ENCODE measurements around the gene COPG2. TPM values are rescaled to one million over a fixed set of nuclear protein-coding genes. Genes with fewer than 3 reads are reported as not detected.

The COPG2 gene
- total RNA-seq, 1 donor from 2014 or later = 36.8 TPM

DNA sequence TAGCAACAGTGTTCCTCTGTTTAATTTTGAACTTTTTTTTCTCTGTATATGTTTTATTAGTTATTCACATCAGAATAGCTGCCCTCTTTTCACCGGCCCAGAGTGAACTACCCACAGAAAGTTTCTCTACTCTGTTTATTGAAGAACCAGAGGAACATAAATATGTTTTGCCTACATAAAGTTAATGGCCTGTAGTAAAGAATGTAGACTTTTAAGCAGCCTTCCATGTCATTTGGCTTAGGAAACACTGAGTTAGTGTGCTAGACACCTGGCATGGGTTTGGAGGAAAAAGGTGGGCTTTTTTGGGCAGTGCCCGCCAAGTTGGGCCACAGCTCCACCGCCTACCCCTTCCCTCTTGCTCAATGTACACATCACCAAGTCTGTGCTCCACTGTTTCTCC lies 185.5 kb downstream of the COPG2 start:
- no peak for TF ChIP-seq CTCF (IDR thresholded peaks at IDR 0.05; ENCODE audit: partially characterized antibody, unreplicated experiment)
- Mint-ChIP-seq H3K4me3 (ENCODE audit: unreplicated experiment) (no peak overlapping the region), H3K36me3 (ENCODE audit: unreplicated experiment) (no peaks in the 10 kb centered on the region), H3K9me3 (ENCODE audit: unreplicated experiment) (peaks cover 4% of the 10 kb centered on the region), H3K27me3 (ENCODE audit: unreplicated experiment) (no peaks in the 10 kb centered on the region), H3K4me1 (ENCODE audit: low read depth, unreplicated experiment) (peaks cover 4% of the 10 kb centered on the region), H3K27ac (ENCODE audit: unreplicated experiment) (no peak overlapping the region)
- DNase-seq = no peak

GRCh38 chr7:130481898-130482297 lies 186.7 kb downstream of the COPG2 start:
- H3K4me1 Mint-ChIP-seq (ENCODE audit: low read depth, unreplicated experiment) = peaks cover under 1% of the 10 kb centered on the region
- no peaks in the 10 kb centered on the region for H3K36me3 Mint-ChIP-seq (ENCODE audit: unreplicated experiment)
- no peak overlapping the region for H3K27ac Mint-ChIP-seq (ENCODE audit: unreplicated experiment)
- H3K4me3 Mint-ChIP-seq (ENCODE audit: unreplicated experiment) = no peak overlapping the region
- no peak for TF ChIP-seq CTCF (IDR thresholded peaks at IDR 0.05; ENCODE audit: partially characterized antibody, unreplicated experiment)
- peaks cover under 1% of the 10 kb centered on the region for H3K9me3 Mint-ChIP-seq (ENCODE audit: unreplicated experiment)
- H3K27me3 Mint-ChIP-seq (ENCODE audit: unreplicated experiment) = no peaks in the 10 kb centered on the region
- no peak for DNase-seq

DNA sequence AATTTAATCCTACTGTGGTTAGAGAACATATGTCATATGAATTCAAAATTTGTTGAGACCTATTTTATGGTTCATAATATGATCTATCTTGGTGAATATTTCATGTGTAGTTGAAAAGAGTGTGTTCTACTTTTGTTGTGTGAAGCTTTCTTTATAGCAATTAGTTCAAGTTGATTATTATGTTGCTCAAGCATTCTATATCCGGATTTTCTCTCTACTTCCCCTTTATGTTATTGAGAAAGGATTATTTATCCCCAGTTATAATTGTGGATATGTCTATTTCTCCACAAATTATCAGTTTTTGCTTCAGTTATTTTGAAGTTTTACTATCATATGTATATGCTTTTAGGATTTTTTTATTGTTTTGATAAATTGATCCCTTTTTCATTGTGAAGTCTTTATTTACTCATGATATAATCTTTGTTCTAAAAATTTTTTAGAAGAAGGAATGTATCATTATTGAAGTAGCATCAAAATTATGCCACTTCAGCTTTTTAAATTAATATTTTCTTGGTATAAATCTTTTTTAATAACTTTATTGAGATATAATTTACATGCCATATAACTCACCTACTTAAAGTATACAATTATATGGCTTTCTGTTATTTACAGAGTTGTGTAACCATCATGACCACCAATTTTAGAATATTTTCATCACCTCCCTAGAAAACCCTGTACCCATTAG lies 188.7 kb downstream of the COPG2 start:
- Mint-ChIP-seq H3K36me3 (ENCODE audit: unreplicated experiment) (no peaks in the 10 kb centered on the region), H3K4me3 (ENCODE audit: unreplicated experiment) (no peak overlapping the region), H3K27ac (ENCODE audit: unreplicated experiment) (no peak overlapping the region), H3K27me3 (ENCODE audit: unreplicated experiment) (no peaks in the 10 kb centered on the region), H3K4me1 (ENCODE audit: low read depth, unreplicated experiment) (peaks cover 9% of the 10 kb centered on the region), H3K9me3 (ENCODE audit: unreplicated experiment) (peaks cover 3% of the 10 kb centered on the region)
- DNase-seq = no peak
- no peak for TF ChIP-seq CTCF (IDR thresholded peaks at IDR 0.05; ENCODE audit: partially characterized antibody, unreplicated experiment)

DNA sequence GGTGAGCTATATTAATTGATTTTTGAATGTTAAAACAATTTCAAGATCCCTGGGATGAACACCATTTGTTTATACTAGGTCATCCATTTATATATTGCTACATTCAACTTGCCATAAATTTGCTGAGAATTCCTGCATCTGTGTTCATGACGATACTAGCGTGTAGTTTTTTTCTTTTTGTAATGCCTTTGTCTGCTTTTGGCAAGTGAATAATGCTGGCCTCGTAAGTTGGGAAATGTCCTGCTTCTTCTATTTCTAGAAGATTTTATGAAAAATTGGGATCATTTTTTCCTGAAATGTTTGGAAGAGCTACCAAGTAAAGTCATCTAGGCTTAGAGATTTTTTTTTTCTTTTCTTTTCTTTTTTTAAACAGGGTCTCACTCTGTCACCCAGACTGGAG lies 189.6 kb downstream of the COPG2 start:
- Mint-ChIP-seq H3K36me3 (ENCODE audit: unreplicated experiment) (no peaks in the 10 kb centered on the region), H3K27me3 (ENCODE audit: unreplicated experiment) (no peaks in the 10 kb centered on the region), H3K4me1 (ENCODE audit: low read depth, unreplicated experiment) (peaks cover 9% of the 10 kb centered on the region), H3K9me3 (ENCODE audit: unreplicated experiment) (peaks cover 3% of the 10 kb centered on the region), H3K27ac (ENCODE audit: unreplicated experiment) (no peak overlapping the region), H3K4me3 (ENCODE audit: unreplicated experiment) (no peak overlapping the region)
- no peak for TF ChIP-seq CTCF (IDR thresholded peaks at IDR 0.05; ENCODE audit: partially characterized antibody, unreplicated experiment)
- DNase-seq = no peak

DNA sequence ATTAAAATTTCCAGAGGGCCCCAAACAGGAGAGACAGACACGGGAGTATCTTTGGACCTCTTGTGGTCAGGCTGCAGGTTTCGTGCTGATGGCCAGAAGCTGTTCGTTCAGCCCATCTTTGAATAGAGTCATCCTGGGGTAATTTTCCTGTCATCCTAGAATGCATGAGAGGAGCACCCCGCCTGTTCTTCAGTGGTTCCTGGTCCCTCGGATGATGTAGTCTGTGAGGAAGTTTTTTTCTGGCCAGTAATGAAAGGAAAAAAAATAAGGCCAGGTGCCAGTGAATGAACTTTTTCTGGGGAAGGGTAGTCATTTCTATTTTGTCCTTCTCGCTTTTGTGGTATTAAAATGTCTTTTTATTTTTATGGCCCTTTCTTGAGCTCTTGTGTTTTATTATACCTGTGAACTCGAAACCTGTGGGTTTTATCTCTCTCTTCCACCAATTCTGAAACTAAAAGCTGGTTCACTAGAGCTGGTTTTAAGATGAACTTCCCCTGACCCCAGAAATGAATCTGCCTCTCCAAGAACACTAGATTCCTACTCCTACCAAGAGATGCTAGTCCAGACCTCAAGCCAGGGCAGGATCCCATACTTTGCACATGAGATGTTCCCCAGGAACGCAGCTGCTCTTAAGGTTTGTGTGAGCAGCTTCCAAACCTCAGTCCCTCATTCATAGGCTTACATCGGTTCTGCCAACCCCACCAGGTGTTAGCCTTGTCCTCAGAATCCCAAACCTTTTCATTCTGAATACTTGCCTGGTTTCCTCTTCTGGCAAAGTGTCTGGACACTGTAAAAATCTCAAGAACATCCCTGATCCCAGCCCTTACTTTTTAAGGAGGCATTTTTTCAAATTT lies 192.0 kb downstream of the COPG2 start:
- Mint-ChIP-seq H3K4me1 (ENCODE audit: low read depth, unreplicated experiment) (peaks cover 9% of the 10 kb centered on the region), H3K27me3 (ENCODE audit: unreplicated experiment) (peaks cover 2% of the 10 kb centered on the region), H3K27ac (ENCODE audit: unreplicated experiment) (no peak overlapping the region), H3K4me3 (ENCODE audit: unreplicated experiment) (no peak overlapping the region), H3K36me3 (ENCODE audit: unreplicated experiment) (no peaks in the 10 kb centered on the region), H3K9me3 (ENCODE audit: unreplicated experiment) (peaks cover 3% of the 10 kb centered on the region)
- no peak for DNase-seq
- TF ChIP-seq CTCF (IDR thresholded peaks at IDR 0.05; ENCODE audit: partially characterized antibody, unreplicated experiment) = no peak
